GM19455 (cell line): Measurements from ENCODE around the gene TMPRSS7.
A peak's percentile ranks its signal among the peaks of the same experiment; 100 is the strongest.

Experiments
- ATAC-seq: cut with Tn5 transposase; IDR thresholded peaks from one replicate; pipeline ENCODE4 v1.9.1; 2021; ENCODE audit not compliant: unreplicated experiment

The TMPRSS7 gene

GRCh38 chr3:112093180-112093522, 58.6 kb downstream of the TMPRSS7 start:
- ATAC-seq: no peak

GRCh38 chr3:112095731-112096130, 61.2 kb downstream of the TMPRSS7 start:
- no peak for ATAC-seq

- ATAC-seq: no peak
Measured at GRCh38 chr3:112096176-112096575, 61.6 kb downstream of the TMPRSS7 start.

- ATAC-seq: no peak
Measured at GRCh38 chr3:112097378-112097777, 62.8 kb downstream of the TMPRSS7 start.

GRCh38 chr3:112101916-112102315, 67.4 kb downstream of the TMPRSS7 start:
- no peak for ATAC-seq

- no peak for ATAC-seq
Measured at GRCh38 chr3:112104774-112105173, 70.2 kb downstream of the TMPRSS7 start.

GRCh38 chr3:112109322-112109721, 74.8 kb downstream of the TMPRSS7 start:
- no peak for ATAC-seq

GRCh38 chr3:112111785-112112402, 77.4 kb downstream of the TMPRSS7 start:
- peak; percentile 50 for ATAC-seq

GRCh38 chr3:112114576-112115160, 80.1 kb downstream of the TMPRSS7 start:
- ATAC-seq: peak; percentile 27

- peak; percentile 35 for ATAC-seq
Measured at GRCh38 chr3:112115161-112115739, 80.7 kb downstream of the TMPRSS7 start.

GRCh38 chr3:112115806-112116383, 81.4 kb downstream of the TMPRSS7 start:
- no peak for ATAC-seq

GRCh38 chr3:112116748-112117186, 82.2 kb downstream of the TMPRSS7 start:
- no peak for ATAC-seq

GRCh38 chr3:112117415-112117814, 82.9 kb downstream of the TMPRSS7 start:
- ATAC-seq: no peak

- ATAC-seq: no peak
Measured at GRCh38 chr3:112117841-112118571, 83.5 kb downstream of the TMPRSS7 start.

GRCh38 chr3:112119962-112120836, 85.7 kb downstream of the TMPRSS7 start:
- no peak for ATAC-seq

- ATAC-seq: no peak
Measured at GRCh38 chr3:112121577-112122547, 87.3 kb downstream of the TMPRSS7 start.

- ATAC-seq: no peak
Measured at GRCh38 chr3:112122870-112123269, 88.3 kb downstream of the TMPRSS7 start.

GRCh38 chr3:112123548-112123947, 89.0 kb downstream of the TMPRSS7 start:
- ATAC-seq: no peak

GRCh38 chr3:112124907-112125607, 90.5 kb downstream of the TMPRSS7 start:
- no peak for ATAC-seq
